Effector CD8-positive, alpha-beta T cell (primary cell): Measurements from ENCODE around the gene OR4D11.

Experiments
- DNase-seq: peaks from one replicate; lab custom pipeline; 2025; lab: John Stamatoyannopoulos, UW

Gene OR4D11

GRCh38 chr11:59548309-59548656 is 44.9 kb downstream of the OR4D11 start:
- no peak for DNase-seq

GRCh38 chr11:59550368-59550841 is 47.0 kb downstream of the OR4D11 start:
- peak; percentile 77 for DNase-seq

DNA sequence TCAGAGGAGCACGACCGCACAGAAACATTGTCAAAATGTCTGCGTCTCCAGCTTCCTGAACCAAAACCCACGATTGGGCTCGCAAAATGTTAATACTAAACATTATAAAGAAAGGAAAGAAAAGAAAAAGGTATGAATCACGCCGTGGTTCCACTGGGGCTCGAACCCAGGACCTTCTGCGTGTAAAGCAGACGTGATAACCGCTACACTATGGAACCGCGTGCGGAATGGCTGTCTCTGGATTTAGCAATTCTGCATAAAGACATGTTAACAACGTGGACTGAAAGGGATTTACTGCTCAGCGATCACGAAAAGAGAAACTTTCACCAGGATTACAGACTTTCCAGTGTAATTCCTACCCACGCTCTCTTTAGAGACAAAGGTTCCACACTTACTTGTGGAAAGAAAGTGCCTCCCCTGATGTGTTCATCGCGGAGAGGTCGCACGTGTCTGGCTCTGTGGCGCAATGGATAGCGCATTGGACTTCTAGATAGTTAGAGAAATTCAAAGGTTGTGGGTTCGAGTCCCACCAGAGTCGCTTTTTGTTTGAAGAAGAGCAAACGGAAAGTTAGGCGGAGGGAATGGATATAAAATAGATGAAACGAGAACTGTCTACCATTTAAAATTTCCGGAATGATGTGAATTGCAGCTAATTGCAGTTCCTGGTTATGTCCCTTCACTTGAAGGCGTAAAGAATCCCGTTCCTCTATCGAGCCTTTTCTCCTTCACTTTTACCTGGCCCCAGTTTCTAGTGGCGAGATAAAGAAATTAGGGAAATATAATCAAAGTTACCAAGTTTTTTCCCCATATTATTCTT is 47.7 kb downstream of the OR4D11 start:
- peak; percentile 76 for DNase-seq

GRCh38 chr11:59551659-59552521 is 48.5 kb downstream of the OR4D11 start:
- DNase-seq, result no peak

DNA sequence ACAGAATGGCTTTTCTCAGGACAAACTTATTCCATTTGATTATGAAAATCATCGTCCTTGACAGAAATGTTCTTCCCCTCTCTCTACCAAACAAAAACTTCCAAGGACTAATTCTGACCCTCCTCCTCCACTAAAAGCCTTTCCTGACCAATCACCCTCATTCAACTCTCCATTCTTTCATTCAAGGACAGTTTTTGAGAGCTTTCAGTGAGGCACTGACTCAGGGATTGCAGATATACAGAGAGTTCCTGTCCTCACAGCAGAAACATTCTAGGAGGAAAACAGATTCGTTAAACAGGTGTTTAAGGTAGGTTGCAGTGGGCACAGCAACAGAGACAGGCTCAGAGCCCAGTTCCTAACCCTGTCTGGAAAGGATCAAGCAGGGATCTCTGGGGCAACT is 49.5 kb downstream of the OR4D11 start:
- DNase-seq, result no peak

GRCh38 chr11:59553323-59553722 is 49.9 kb downstream of the OR4D11 start:
- no peak for DNase-seq
